Esophagus muscularis mucosa (tissue), 4 donors: ENCODE results near the gene RPL27A. TPM values are rescaled to one million over a fixed set of nuclear protein-coding genes. Genes with fewer than 3 reads are reported as not detected.
A peak's percentile ranks its signal among the peaks of the same experiment; 100 is the strongest.

Experiments used
- DNase-seq: peaks from one replicate; pipeline ENCODE4 v3.0.0-alpha.2; 2017; ENCODE audit errors: extremely low spot score
- H3K27ac ChIP-seq, 4 donors: fragments of 200-600 bp; sonication (generic); replicated peaks in 1 of 4; 1 replicate in 3 of 4; 2 replicates in 1 of 4; pipeline ENCODE4 v1.5.1; 2016 to 2019; ENCODE audit warnings: mild to moderate bottlenecking in 1 of 4
- H3K27me3 ChIP-seq, 4 donors: fragments of 200-600 bp; sonication (generic); one replicate each; pipeline versions ENCODE4 v1.5.1 to v1.6.0; 2016 to 2019
- H3K36me3 ChIP-seq, 4 donors: fragments of 200-600 bp; sonication (generic); one replicate each; pipeline ENCODE4 v1.5.1; 2016 to 2019
- H3K4me1 ChIP-seq, 4 donors: fragments of 200-600 bp; sonication (generic); one replicate each; pipeline ENCODE4 v1.5.1; 2016 to 2019
- H3K4me3 ChIP-seq, 4 donors: fragments of 200-600 bp; sonication (generic); 1 replicate in 2 of 4; 2 replicates in 2 of 4; pipeline ENCODE4 v1.5.1; 2016 to 2019; ENCODE audit warnings: mild to moderate bottlenecking in 4 of 4, moderate library complexity in 1 of 4
- H3K9me3 ChIP-seq, 4 donors: fragments of 200-600 bp; sonication (generic); 1 replicate in 3 of 4; 2 replicates in 1 of 4; pipeline ENCODE4 v1.5.1; 2016 to 2019
- EP300 ChIP-seq: sonication (generic); formaldehyde crosslinking; IDR thresholded peaks from one replicate; pipeline ENCODE4 v1.6.1; 2017; ENCODE audit warnings: antibody characterized with exemption
- POLR2A ChIP-seq: fragments of 450-650 bp; IDR thresholded peaks from one replicate; pipeline ENCODE4 v1.6.1; 2017; ENCODE audit warnings: antibody characterized with exemption, moderate library complexity, mild to moderate bottlenecking, low read depth
- POLR2AphosphoS5 ChIP-seq, 2 donors: sonication (generic); formaldehyde crosslinking; IDR thresholded peaks; one replicate each; pipeline ENCODE4 v1.6.1; 2017; ENCODE audit warnings: antibody characterized with exemption in 2 of 2
- WGBS: methylation state at CpG from one replicate; pipeline ENCODE4 v1.1.5; 2018; 5-methylcytosine and 5-hydroxymethylcytosine counted together
- intact Hi-C: fragments of 100-400 bp; cut with DNase I; formaldehyde crosslinking; loops from one replicate; pipeline ENCODE4 v1.15.1; 2023
- total RNA-seq, 4 donors: library from RNA; depleted of rRNA; stranded (reverse); fragments of >200 nt; gene quantifications; one replicate each; pipeline versions ENCODE4 v1.1.0 to v1.2.1, GENCODE V29; 2016
- TF ChIP-seq, protein P1 (sequence below), 3 experiments: fragments of 200-600 bp in 2 of 3; fragments of 450-650 bp in 1 of 3; sonication (generic) in 2 of 3; IDR thresholded peaks; one replicate each; pipeline ENCODE4 v1.5.1; 2017 to 2019; ENCODE audit warnings: antibody characterized with exemption in 3 of 3, mild to moderate bottlenecking in 2 of 3, moderate library complexity in 1 of 3

Gene RPL27A
- total RNA-seq, 4 donors from 2014 or later, result 665 to 1,629 (median 791) TPM

GRCh38 chr11:8685820-8686219 lies 3.2 kb downstream of the RPL27A start:
- 69% methylated on average over 2 of the region's 2 CpGs for WGBS
- Histone ChIP-seq H3K4me3 (no peak overlapping the region), H3K36me3 (peaks cover 26 to 41% (median 40%) of the 10 kb centered on the region in 4 donors), H3K4me1 (peaks cover 33 to 60% (median 52%) of the 10 kb centered on the region in 4 donors), H3K9me3 (no peaks in the 10 kb centered on the region), H3K27ac (peak overlapping the region in 1 of 4 donors; percentile 94), H3K27me3 (no peaks in the 10 kb centered on the region)
- DNase-seq, result no peak
- TF ChIP-seq, protein P1, sequence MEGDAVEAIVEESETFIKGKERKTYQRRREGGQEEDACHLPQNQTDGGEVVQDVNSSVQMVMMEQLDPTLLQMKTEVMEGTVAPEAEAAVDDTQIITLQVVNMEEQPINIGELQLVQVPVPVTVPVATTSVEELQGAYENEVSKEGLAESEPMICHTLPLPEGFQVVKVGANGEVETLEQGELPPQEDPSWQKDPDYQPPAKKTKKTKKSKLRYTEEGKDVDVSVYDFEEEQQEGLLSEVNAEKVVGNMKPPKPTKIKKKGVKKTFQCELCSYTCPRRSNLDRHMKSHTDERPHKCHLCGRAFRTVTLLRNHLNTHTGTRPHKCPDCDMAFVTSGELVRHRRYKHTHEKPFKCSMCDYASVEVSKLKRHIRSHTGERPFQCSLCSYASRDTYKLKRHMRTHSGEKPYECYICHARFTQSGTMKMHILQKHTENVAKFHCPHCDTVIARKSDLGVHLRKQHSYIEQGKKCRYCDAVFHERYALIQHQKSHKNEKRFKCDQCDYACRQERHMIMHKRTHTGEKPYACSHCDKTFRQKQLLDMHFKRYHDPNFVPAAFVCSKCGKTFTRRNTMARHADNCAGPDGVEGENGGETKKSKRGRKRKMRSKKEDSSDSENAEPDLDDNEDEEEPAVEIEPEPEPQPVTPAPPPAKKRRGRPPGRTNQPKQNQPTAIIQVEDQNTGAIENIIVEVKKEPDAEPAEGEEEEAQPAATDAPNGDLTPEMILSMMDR (IDR thresholded peaks at IDR 0.05), result no peak
- TF ChIP-seq POLR2AphosphoS5 (IDR thresholded peaks at IDR 0.05) (no peak), EP300 (no peak), POLR2A (no peak)
- intact Hi-C loops, result loop anchor here (5.0 to 10.0 kb wide), 2 partner anchors 229 to 276 kb away; partner anchors contain the start of genes AKIP1 and TMEM9B

DNA sequence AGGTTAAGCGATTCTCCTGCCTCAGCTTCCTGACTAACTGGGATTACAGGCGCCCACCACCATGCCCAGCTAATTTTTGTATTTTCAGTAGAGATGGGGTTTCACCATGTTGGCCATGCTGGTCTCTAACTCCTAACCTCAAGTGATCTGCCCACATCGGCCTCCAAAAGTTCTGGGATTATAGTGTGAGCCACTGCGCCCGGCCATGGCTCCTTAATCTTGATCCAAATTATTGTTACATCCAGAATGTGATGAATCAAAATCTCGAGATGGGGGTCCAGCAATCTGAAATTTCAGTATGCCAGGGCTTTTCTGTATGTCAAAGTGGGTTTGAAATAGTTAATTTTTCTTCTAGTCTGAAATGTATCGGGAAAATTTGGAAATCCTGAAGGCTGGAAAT lies 3.7 kb downstream of the RPL27A start:
- DNase-seq, result no peak
- Histone ChIP-seq H3K9me3 (no peaks in the 10 kb centered on the region), H3K36me3 (peaks cover 26 to 46% (median 45%) of the 10 kb centered on the region in 4 donors), H3K27me3 (no peaks in the 10 kb centered on the region), H3K4me3 (no peak overlapping the region), H3K27ac (no peak overlapping the region), H3K4me1 (peaks cover 32 to 59% (median 50%) of the 10 kb centered on the region in 4 donors)
- TF ChIP-seq EP300 (no peak), POLR2A (no peak), POLR2AphosphoS5 (IDR thresholded peaks at IDR 0.05) (no peak)
- TF ChIP-seq, protein P1 (IDR thresholded peaks at IDR 0.05), result no peak
- WGBS, result 86% methylated on average over 7 of the region's 7 CpGs
- intact Hi-C loops, result loop anchor here (5.0 to 10.0 kb wide), 2 partner anchors 228 to 276 kb away; partner anchors contain the start of genes AKIP1 and TMEM9B

GRCh38 chr11:8688414-8689362 lies 6.1 kb downstream of the RPL27A start:
- peaks cover 21 to 47% (median 39%) of the 10 kb centered on the region in 4 donors for H3K4me1 ChIP-seq
- TF ChIP-seq, protein P1 (IDR thresholded peaks at IDR 0.05), result peak; percentile 19 to 46 (median 37)
- peak; percentile 34 for TF ChIP-seq POLR2A
- TF ChIP-seq EP300, result no peak
- TF ChIP-seq POLR2AphosphoS5 (IDR thresholded peaks at IDR 0.05), result peak; percentile 94 to 97
- WGBS, result 6% methylated on average over 19 of the region's 56 CpGs
- intact Hi-C loops, result loop anchor here (5.0 to 10.0 kb wide), 2 partner anchors 226 to 274 kb away; partner anchors contain the start of genes AKIP1 and TMEM9B
- peaks cover 47 to 70% (median 68%) of the 10 kb centered on the region in 4 donors for H3K36me3 ChIP-seq
- H3K27me3 ChIP-seq, result no peaks in the 10 kb centered on the region
- DNase-seq, result peak; percentile 97
- no peaks in the 10 kb centered on the region for H3K9me3 ChIP-seq
- peak overlapping the region; percentile 57 to 80 (median 64) for H3K4me3 ChIP-seq
- peak overlapping the region; percentile 79 to 90 (median 84) for H3K27ac ChIP-seq

DNA sequence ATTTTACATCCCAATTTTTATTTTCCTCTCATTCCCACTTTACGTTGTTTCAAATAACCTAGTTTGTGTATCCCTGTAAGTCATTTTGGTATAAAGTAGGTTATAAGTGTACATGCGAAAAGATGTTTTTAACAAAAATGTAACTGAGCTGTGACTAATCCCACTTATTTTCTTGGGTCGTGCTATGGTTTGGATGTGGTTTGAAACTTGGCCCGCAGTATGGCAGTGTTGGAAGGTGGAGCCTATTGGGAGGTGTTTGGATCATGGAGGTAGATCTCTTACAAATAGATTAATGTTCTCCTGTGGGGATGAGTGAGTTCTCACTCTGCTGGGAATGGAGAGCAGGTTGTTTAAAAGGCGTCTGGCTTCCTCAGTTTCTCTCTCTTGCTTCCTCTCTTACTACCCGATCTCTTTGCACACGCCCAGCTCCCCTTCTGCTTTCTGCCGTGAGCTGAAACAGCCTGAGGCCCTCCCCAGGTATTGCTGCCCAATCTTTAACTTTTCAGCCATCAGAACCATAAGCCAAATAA lies 7.2 kb downstream of the RPL27A start:
- H3K4me3 ChIP-seq, result no peak overlapping the region
- no peaks in the 10 kb centered on the region for H3K9me3 ChIP-seq
- H3K4me1 ChIP-seq, result peaks cover 13 to 36% (median 28%) of the 10 kb centered on the region in 4 donors
- H3K27me3 ChIP-seq, result no peaks in the 10 kb centered on the region
- peaks cover 48 to 71% (median 68%) of the 10 kb centered on the region in 4 donors for H3K36me3 ChIP-seq
- TF ChIP-seq POLR2AphosphoS5 (IDR thresholded peaks at IDR 0.05) (no peak), POLR2A (no peak), EP300 (no peak)
- TF ChIP-seq, protein P1 (IDR thresholded peaks at IDR 0.05), result no peak
- peak overlapping the region in 3 of 4 donors; percentile 79 to 89 (median 80) for H3K27ac ChIP-seq
- intact Hi-C loops, result loop anchor here (5.0 to 10.0 kb wide), 2 partner anchors 225 to 273 kb away; partner anchors contain the start of genes AKIP1 and TMEM9B
- DNase-seq, result no peak
- 88% methylated on average over 8 of the region's 8 CpGs for WGBS
